HEK293 (cell line): ENCODE results near the gene CMTM2.

ENCODE experiments used
- CTCF ChIA-PET: fragments of 350-600 bp; formaldehyde crosslinking; extraction: SDS; loops from one replicate; lab custom pipeline; 2021; ENCODE audit warnings: antibody characterized with exemption; lab: Yijun Ruan, JAX
- POLR2A ChIA-PET: fragments of 300-600 bp; formaldehyde crosslinking; extraction: SDS; loops from one replicate; lab custom pipeline; 2020; ENCODE audit warnings: antibody characterized with exemption, inconsistent platforms; lab: Yijun Ruan, JAX
- H3K27ac ChIP-seq: fragments of 200-500 bp; sonication (Bioruptor generic); 2 replicates; pipeline ENCODE4 v1.5.1; 2014; ENCODE audit warnings: low read depth, low read length, control low read depth, inconsistent platforms; ENCODE audit errors: extremely low read depth
- H3K36me3 ChIP-seq, 2 experiments: fragments of 200-500 bp in 1 of 2; sonication (Bioruptor generic) in 1 of 2; 1 replicate in 1 of 2; 2 replicates in 1 of 2; pipeline ENCODE4 v1.5.1; 2014 to 2017; ENCODE audit warnings: inconsistent platforms in 2 of 2, low read length in 2 of 2; ENCODE audit not compliant: control insufficient read depth in 2 of 2, insufficient read depth in 1 of 2
- H3K4me1 ChIP-seq: fragments of 200-500 bp; sonication (Bioruptor generic); 2 replicates; pipeline ENCODE4 v1.5.1; 2014; ENCODE audit warnings: mild to moderate bottlenecking, low read length, inconsistent platforms; ENCODE audit not compliant: control insufficient read depth, insufficient read depth
- H3K4me3 ChIP-seq: 2 replicates; pipeline ENCODE4 v1.5.1; 2011; ENCODE audit warnings: low read depth, mild to moderate bottlenecking, control low read depth, low read length, moderate library complexity
- H3K9me3 ChIP-seq: fragments of 200-500 bp; sonication (Bioruptor generic); 2 replicates; pipeline ENCODE4 v1.5.1; 2014; ENCODE audit warnings: low read depth, low read length, inconsistent platforms; ENCODE audit not compliant: control insufficient read depth, insufficient read depth
- KLF17 ChIP-seq: fragments of 450-650 bp; formaldehyde crosslinking; IDR thresholded peaks from 2 replicates; pipeline ENCODE4 v1.5.1; 2016; ENCODE audit warnings: missing biosample characterization, missing genetic modification characterization
- PATZ1 ChIP-seq: fragments of 450-650 bp; formaldehyde crosslinking; IDR thresholded peaks from 2 replicates; pipeline ENCODE4 v1.5.1; 2016; ENCODE audit warnings: missing biosample characterization, missing genetic modification characterization
- PBX3 ChIP-seq: sonication (generic); formaldehyde crosslinking; IDR thresholded peaks from 2 replicates; pipeline ENCODE4 v1.8.1; 2022; ENCODE audit warnings: mild to moderate bottlenecking, moderate library complexity, missing genetic modification reagents
- PRDM6 ChIP-seq: fragments of 450-650 bp; formaldehyde crosslinking; IDR thresholded peaks from 2 replicates; pipeline ENCODE4 v1.5.1; 2017; ENCODE audit warnings: missing biosample characterization, missing genetic modification characterization
- WT1 ChIP-seq: fragments of 450-650 bp; formaldehyde crosslinking; IDR thresholded peaks from 2 replicates; pipeline ENCODE4 v1.5.1; 2016; ENCODE audit warnings: missing biosample characterization, missing genetic modification characterization
- ZBTB17 ChIP-seq: fragments of 450-650 bp; formaldehyde crosslinking; IDR thresholded peaks from 2 replicates; pipeline ENCODE4 v1.5.1; 2016; ENCODE audit warnings: missing biosample characterization, missing genetic modification characterization
- ZNF132 ChIP-seq: fragments of 450-650 bp; formaldehyde crosslinking; IDR thresholded peaks from 2 replicates; pipeline ENCODE4 v1.5.1; 2017; ENCODE audit warnings: missing biosample characterization, missing genetic modification characterization, borderline replicate concordance
- ZNF155 ChIP-seq: fragments of 450-650 bp; formaldehyde crosslinking; IDR thresholded peaks from 2 replicates; pipeline ENCODE4 v1.5.1; 2016; ENCODE audit warnings: missing biosample characterization, missing genetic modification characterization
- ZNF184 ChIP-seq: fragments of 450-650 bp; IDR thresholded peaks from 2 replicates; pipeline ENCODE4 v1.5.1; 2018; ENCODE audit warnings: missing biosample characterization, mild to moderate bottlenecking, missing genetic modification characterization
- ZNF394 ChIP-seq: fragments of 450-650 bp; formaldehyde crosslinking; IDR thresholded peaks from 2 replicates; pipeline ENCODE4 v1.5.1; 2016; ENCODE audit warnings: missing biosample characterization, missing genetic modification characterization, mild to moderate bottlenecking, moderate library complexity, borderline replicate concordance
- ZNF398 ChIP-seq: fragments of 450-650 bp; formaldehyde crosslinking; IDR thresholded peaks from 2 replicates; pipeline ENCODE4 v1.5.1; 2017; ENCODE audit warnings: missing biosample characterization, missing genetic modification characterization
- ZNF513 ChIP-seq: fragments of 450-650 bp; IDR thresholded peaks from 2 replicates; pipeline ENCODE4 v1.5.1; 2018; ENCODE audit warnings: missing biosample characterization, missing genetic modification characterization
- ZNF530 ChIP-seq: fragments of 450-650 bp; formaldehyde crosslinking; IDR thresholded peaks from 2 replicates; pipeline ENCODE4 v1.5.1; 2016; ENCODE audit warnings: low read depth, missing biosample characterization, missing genetic modification characterization
- ZNF548 ChIP-seq: fragments of 450-650 bp; formaldehyde crosslinking; IDR thresholded peaks from 2 replicates; pipeline ENCODE4 v1.5.1; 2016; ENCODE audit warnings: missing biosample characterization, missing genetic modification characterization
- ZNF571 ChIP-seq: fragments of 450-650 bp; formaldehyde crosslinking; IDR thresholded peaks from 2 replicates; pipeline ENCODE4 v1.5.0; 2017; ENCODE audit warnings: missing biosample characterization, missing genetic modification characterization
- ZSCAN23 ChIP-seq: fragments of 450-650 bp; formaldehyde crosslinking; IDR thresholded peaks from 2 replicates; pipeline ENCODE4 v1.5.1; 2016; ENCODE audit warnings: missing biosample characterization, missing genetic modification characterization
- ZSCAN30 ChIP-seq: fragments of 450-650 bp; IDR thresholded peaks from 2 replicates; pipeline ENCODE4 v1.5.1; 2018; ENCODE audit warnings: missing biosample characterization, mild to moderate bottlenecking, missing genetic modification characterization, moderate library complexity

Gene CMTM2

GRCh38 chr16:66634527-66635196 is 55.4 kb downstream of the CMTM2 start:
- Histone ChIP-seq H3K27ac (no peak overlapping the region), H3K36me3 (peaks cover 0 to 26% of the 10 kb centered on the region in 2 experiments; a peak in 2 of 3 replicates), H3K4me3 (no peak overlapping the region), H3K9me3 (no peaks in the 10 kb centered on the region), H3K4me1 (peaks cover 3% of the 10 kb centered on the region; the same call in 1 of the 2 replicates)
- no peak for TF ChIP-seq ZNF398
- no peak for TF ChIP-seq ZNF513 (tag by site-specific recombination)
- no peak for TF ChIP-seq ZNF530 (tag by site-specific recombination)
- TF ChIP-seq PRDM6 (tag by site-specific recombination): no peak
- no peak for TF ChIP-seq PATZ1 (tag by site-specific recombination)
- no peak for TF ChIP-seq WT1 (tag by site-specific recombination)
- TF ChIP-seq ZSCAN30 (tag by site-specific recombination): no peak
- TF ChIP-seq KLF17 (tag by site-specific recombination): no peak
- no peak for TF ChIP-seq ZNF155 (tag by site-specific recombination)
- TF ChIP-seq ZNF132 (tag by site-specific recombination): no peak
- no peak for TF ChIP-seq ZNF548 (tag by site-specific recombination)
- TF ChIP-seq ZBTB17 (tag by site-specific recombination): no peak
- TF ChIP-seq ZNF394: no peak
- TF ChIP-seq ZNF184 (tag by site-specific recombination): no peak
- TF ChIP-seq ZSCAN23 (tag by site-specific recombination): no peak
- POLR2A ChIA-PET: no interaction called here
- CTCF ChIA-PET: interaction anchor here (0.9 to 6.2 kb wide), 2 partner anchors 16 to 18 kb away, joined by 4 to 32 read pairs; no protein-coding TSS in a partner anchor

GRCh38 chr16:66635406-66635805 is 56.1 kb downstream of the CMTM2 start:
- Histone ChIP-seq H3K9me3 (no peaks in the 10 kb centered on the region), H3K4me3 (no peak overlapping the region), H3K4me1 (peaks cover 3% of the 10 kb centered on the region; the same call in 1 of the 2 replicates), H3K27ac (no peak overlapping the region), H3K36me3 (peaks cover 0 to 26% of the 10 kb centered on the region in 2 experiments; a peak in 2 of 3 replicates)
- ChIA-PET POLR2A (no interaction called here), CTCF (interaction anchor here (6.2 kb wide), 1 partner anchor 16 kb away, joined by 32 read pairs; no protein-coding TSS in a partner anchor)
- no peak for TF ChIP-seq PBX3
- TF ChIP-seq ZNF571 (tag by site-specific recombination): no peak
- TF ChIP-seq, all 188 proteins: peak for 0
